K562 (cell line): ENCODE measurements around the gene PDLIM7. TPM values are rescaled to one million over a fixed set of nuclear protein-coding genes. Genes with fewer than 3 reads are reported as not detected.

ENCODE experiments used
- CREM ChIP-seq: IDR thresholded peaks from 2 replicates; pipeline ENCODE4 v1.6.1; 2014; ENCODE audit warnings: antibody characterized with exemption, low read depth
- CXXC5 ChIP-seq: fragments of 250-450 bp; sonication (Bioruptor Pico); IDR thresholded peaks from 2 replicates; pipeline ENCODE4 v1.8.0; 2022; ENCODE audit warnings: inconsistent platforms, mild to moderate bottlenecking, moderate library complexity
- MLLT1 ChIP-seq, 2 experiments: fragments of 450-650 bp; IDR thresholded peaks; 2 replicates each; pipeline ENCODE4 v1.6.1; 2016
- NR2C2 ChIP-seq, 2 experiments: fragments of 200-800 bp in 1 of 2; sonication (Bioruptor generic) in 1 of 2; sonication (generic) in 1 of 2; formaldehyde crosslinking in 1 of 2; IDR thresholded peaks; 2 replicates each; pipeline versions ENCODE4 v1.6.1 to v1.8.0; 2016 to 2022; ENCODE audit warnings: mild to moderate bottlenecking in 1 of 2, missing compliant biosample characterization in 1 of 2, missing genetic modification characterization in 1 of 2, missing genetic modification reagents in 1 of 2
- TAF7 ChIP-seq: fragments of 450-650 bp; IDR thresholded peaks from 2 replicates; pipeline ENCODE4 v1.6.1; 2016; ENCODE audit warnings: missing genetic modification characterization, missing compliant biosample characterization
- TOE1 ChIP-seq, 2 experiments: fragments of 450-650 bp in 1 of 2; sonication (generic) in 1 of 2; formaldehyde crosslinking in 1 of 2; IDR thresholded peaks; 2 replicates each; pipeline versions ENCODE4 v1.7.1 to v1.8.0; 2016 to 2022; ENCODE audit warnings: borderline replicate concordance in 2 of 2, mild to moderate bottlenecking in 2 of 2, antibody characterized with exemption in 1 of 2, inconsistent platforms in 1 of 2, low read depth in 1 of 2, missing genetic modification reagents in 1 of 2, moderate library complexity in 1 of 2
- ZBTB40 ChIP-seq, 2 experiments: fragments of 450-650 bp in 1 of 2; sonication (generic) in 1 of 2; formaldehyde crosslinking in 1 of 2; IDR thresholded peaks; 2 replicates each; pipeline versions ENCODE4 v1.7.1 to v1.9.0; 2016 to 2022; ENCODE audit warnings: inconsistent platforms in 1 of 2, mild to moderate bottlenecking in 1 of 2, missing genetic modification reagents in 1 of 2
- polyA plus RNA-seq, 8 experiments: library from polyadenylated mRNA; depleted of rRNA in 4 of 8; stranded (reverse) in 5 of 8; unstranded in 3 of 8; fragments of >200 nt; fragmentation: Nextera tagmentation in 2 of 8; fragmentation: Illumina TruSeq in 1 of 8; extraction: Ambion mirVana in 2 of 8; extraction: Trizol in 1 of 8; gene quantifications; 2 replicates each; pipeline versions ENCODE4 v1.2.1 to v1.2.3, GENCODE V29; 2011 to 2014; ENCODE audit warnings: inconsistent platforms in 1 of 8, missing spikeins in 1 of 8
- total RNA-seq, 7 experiments: library from RNA; depleted of rRNA in 6 of 7; stranded (reverse); fragments of >200 nt in 6 of 7; fragmentation: Illumina TruSeq in 2 of 7; extraction: Trizol in 2 of 7; gene quantifications; 2 replicates each; pipeline versions ENCODE4 v1.2.1 to v1.2.3, GENCODE V29; 2011 to 2021; ENCODE audit warnings: low replicate concordance in 1 of 7
- TF ChIP-seq, protein P1 (sequence below): fragments of 450-650 bp; formaldehyde crosslinking; conservative IDR thresholded peaks from 2 replicates; pipeline ENCODE4 v1.4.0; 2022; ENCODE audit warnings: mild to moderate bottlenecking, missing genetic modification characterization
- TF ChIP-seq, protein P2 (sequence below): sonication (generic); formaldehyde crosslinking; IDR thresholded peaks from 2 replicates; pipeline ENCODE4 v1.8.0; 2022; ENCODE audit warnings: mild to moderate bottlenecking, missing genetic modification reagents

Gene PDLIM7
- total and polyA plus RNA-seq, 9 of the 15 experiments (the other 6 are each of a cell fraction or from before 2014, with no cell fraction given): 2.1 to 124 (median 32.6) TPM

DNA sequence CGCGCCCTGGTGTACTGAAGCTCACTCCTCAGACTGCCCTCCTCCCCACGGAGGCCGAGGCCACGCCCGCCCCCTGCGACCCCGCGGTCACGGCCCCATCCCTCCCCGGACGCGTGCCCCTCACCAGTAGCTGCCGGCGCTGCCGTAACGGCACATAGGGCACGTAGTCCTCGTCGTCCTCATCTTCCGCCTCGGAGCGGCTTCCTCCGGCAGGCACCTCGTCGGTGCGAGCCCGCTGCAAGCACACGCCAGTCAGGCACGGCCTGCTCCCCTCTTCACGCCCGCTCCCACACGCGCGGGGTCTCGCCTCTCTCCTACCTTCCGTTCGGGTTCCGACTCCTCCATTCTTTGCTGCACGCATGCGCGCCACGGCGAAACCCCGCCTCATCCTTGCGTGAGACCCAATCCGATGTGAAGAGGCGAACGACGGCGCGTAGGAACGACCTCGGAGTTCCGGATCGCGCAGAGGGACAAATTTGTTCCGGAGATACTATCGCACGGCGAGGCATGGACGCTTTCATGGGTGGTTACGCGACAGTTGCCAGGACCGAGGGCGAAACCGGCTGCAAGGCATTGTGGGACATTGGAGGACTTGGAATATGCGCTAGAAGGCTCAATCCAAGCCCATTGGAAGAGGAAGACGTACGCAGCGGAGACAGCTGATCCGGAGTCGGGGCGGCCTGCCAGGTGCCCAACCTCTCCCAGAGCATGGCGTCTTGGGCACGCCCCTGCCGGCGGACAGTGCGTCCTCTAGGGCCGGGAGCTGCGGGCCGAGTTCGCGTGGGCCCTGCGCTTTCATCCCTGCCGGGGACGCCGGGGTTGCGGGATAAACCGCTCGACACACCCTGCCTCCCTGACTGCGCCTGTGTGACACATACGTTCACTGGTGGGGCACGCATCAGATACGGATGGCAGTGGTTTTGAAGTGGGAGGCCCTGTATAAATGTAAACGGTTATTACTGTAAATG, 19.5 kb upstream of the PDLIM7 start, which contains the start of gene DDX41 (continued):
- TF ChIP-seq ZBTB40 (IDR thresholded peaks at IDR 0.05): peak; percentile 59; the same call in 1 of the 2 replicates
- TF ChIP-seq ZBTB40 (CRISPR knock-in tag; IDR thresholded peaks at IDR 0.05): no peak
- TF ChIP-seq, protein P1, sequence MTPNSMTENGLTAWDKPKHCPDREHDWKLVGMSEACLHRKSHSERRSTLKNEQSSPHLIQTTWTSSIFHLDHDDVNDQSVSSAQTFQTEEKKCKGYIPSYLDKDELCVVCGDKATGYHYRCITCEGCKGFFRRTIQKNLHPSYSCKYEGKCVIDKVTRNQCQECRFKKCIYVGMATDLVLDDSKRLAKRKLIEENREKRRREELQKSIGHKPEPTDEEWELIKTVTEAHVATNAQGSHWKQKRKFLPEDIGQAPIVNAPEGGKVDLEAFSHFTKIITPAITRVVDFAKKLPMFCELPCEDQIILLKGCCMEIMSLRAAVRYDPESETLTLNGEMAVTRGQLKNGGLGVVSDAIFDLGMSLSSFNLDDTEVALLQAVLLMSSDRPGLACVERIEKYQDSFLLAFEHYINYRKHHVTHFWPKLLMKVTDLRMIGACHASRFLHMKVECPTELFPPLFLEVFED (CRISPR knock-in tag): no peak
- TF ChIP-seq TOE1 (IDR thresholded peaks at IDR 0.05; ENCODE audit: borderline replicate concordance): peak; percentile 91
- TF ChIP-seq TOE1 (CRISPR knock-in tag; IDR thresholded peaks at IDR 0.05; ENCODE audit: borderline replicate concordance, low read depth): no peak
- TF ChIP-seq, protein P2, sequence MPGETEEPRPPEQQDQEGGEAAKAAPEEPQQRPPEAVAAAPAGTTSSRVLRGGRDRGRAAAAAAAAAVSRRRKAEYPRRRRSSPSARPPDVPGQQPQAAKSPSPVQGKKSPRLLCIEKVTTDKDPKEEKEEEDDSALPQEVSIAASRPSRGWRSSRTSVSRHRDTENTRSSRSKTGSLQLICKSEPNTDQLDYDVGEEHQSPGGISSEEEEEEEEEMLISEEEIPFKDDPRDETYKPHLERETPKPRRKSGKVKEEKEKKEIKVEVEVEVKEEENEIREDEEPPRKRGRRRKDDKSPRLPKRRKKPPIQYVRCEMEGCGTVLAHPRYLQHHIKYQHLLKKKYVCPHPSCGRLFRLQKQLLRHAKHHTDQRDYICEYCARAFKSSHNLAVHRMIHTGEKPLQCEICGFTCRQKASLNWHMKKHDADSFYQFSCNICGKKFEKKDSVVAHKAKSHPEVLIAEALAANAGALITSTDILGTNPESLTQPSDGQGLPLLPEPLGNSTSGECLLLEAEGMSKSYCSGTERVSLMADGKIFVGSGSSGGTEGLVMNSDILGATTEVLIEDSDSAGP (CRISPR knock-in tag): 0 out of 2 replicates have a peak, but pooled peaks have one; percentile 24
- TF ChIP-seq CREM: peak; percentile 94
- TF ChIP-seq TAF7 (tag): peak; percentile 58; the same call in 1 of the 2 replicates
- TF ChIP-seq NR2C2 (CRISPR knock-in tag; IDR thresholded peaks at IDR 0.05): peak; percentile 64
- peak; percentile 93 for TF ChIP-seq NR2C2 (tag; IDR thresholded peaks at IDR 0.05)
- TF ChIP-seq MLLT1 (IDR thresholded peaks at IDR 0.05): peak in 1 of 2 experiments; percentile 69; a peak in 1 of 4 replicates
- peak; percentile 98 for TF ChIP-seq CXXC5 (CRISPR knock-in tag)
